GM23248 (cell line): ENCODE data around the gene ETFA. TPM values are rescaled to one million over a fixed set of nuclear protein-coding genes. Genes with fewer than 3 reads are reported as not detected.

Experiments
- DNase-seq: peaks from one replicate; pipeline ENCODE4 v3.0.0-alpha.2; 2015
- H2AFZ ChIP-seq: fragments of 200-600 bp; sonication (generic); 2 replicates; pipeline ENCODE4 v1.6.1; 2016; ENCODE audit warnings: antibody characterized with exemption
- H3F3A ChIP-seq: fragments of 200-600 bp; sonication (generic); 2 replicates; pipeline ENCODE4 v1.6.1; 2016; ENCODE audit warnings: mild to moderate bottlenecking, antibody characterized with exemption, mixed run types; ENCODE audit not compliant: insufficient read depth
- H3K27ac ChIP-seq: fragments of 200-600 bp; sonication (generic); 2 replicates; pipeline ENCODE4 v1.5.1; 2016; ENCODE audit warnings: mild to moderate bottlenecking
- H3K27me3 ChIP-seq: fragments of 200-600 bp; sonication (generic); replicated peaks from 2 replicates; pipeline ENCODE4 v1.6.1; 2016; ENCODE audit warnings: mild to moderate bottlenecking; ENCODE audit not compliant: insufficient read depth
- H3K36me3 ChIP-seq: fragments of 200-600 bp; sonication (generic); 2 replicates; pipeline ENCODE4 v1.6.1; 2016; ENCODE audit warnings: low read depth, mild to moderate bottlenecking
- H3K4me1 ChIP-seq: fragments of 200-600 bp; sonication (generic); 2 replicates; pipeline ENCODE4 v1.6.1; 2016; ENCODE audit warnings: mild to moderate bottlenecking; ENCODE audit not compliant: insufficient read depth
- H3K4me2 ChIP-seq: fragments of 200-600 bp; sonication (generic); one replicate; pipeline ENCODE4 v1.6.1; 2016; ENCODE audit warnings: mild to moderate bottlenecking; ENCODE audit not compliant: unreplicated experiment
- H3K4me3 ChIP-seq: fragments of 200-600 bp; sonication (generic); 2 replicates; pipeline ENCODE4 v1.5.1; 2016; ENCODE audit warnings: mild to moderate bottlenecking
- H3K79me2 ChIP-seq: fragments of 200-600 bp; sonication (generic); 2 replicates; pipeline ENCODE4 v1.6.1; 2016; ENCODE audit warnings: mild to moderate bottlenecking; ENCODE audit not compliant: insufficient read depth
- H3K9ac ChIP-seq: fragments of 200-600 bp; sonication (generic); 2 replicates; pipeline ENCODE4 v1.6.1; 2016; ENCODE audit warnings: mild to moderate bottlenecking
- H3K9me2 ChIP-seq: fragments of 200-600 bp; sonication (generic); 2 replicates; pipeline ENCODE4 v1.6.1; 2016; ENCODE audit warnings: mixed run types, mild to moderate bottlenecking, moderate library complexity; ENCODE audit not compliant: insufficient read depth
- H3K9me3 ChIP-seq: fragments of 200-600 bp; sonication (generic); one replicate; pipeline ENCODE4 v1.6.1; 2017; ENCODE audit warnings: low read depth
- H4K20me1 ChIP-seq: fragments of 200-600 bp; sonication (generic); 2 replicates; pipeline ENCODE4 v1.6.0; 2016; ENCODE audit not compliant: insufficient read depth
- EZH2 ChIP-seq: fragments of 200-600 bp; sonication (generic); IDR thresholded peaks from 2 replicates; pipeline ENCODE4 v1.6.1; 2018; ENCODE audit warnings: antibody characterized with exemption, mild to moderate bottlenecking; ENCODE audit not compliant: insufficient read depth, poor library complexity, severe bottlenecking
- EZH2phosphoT487 ChIP-seq: fragments of 200-600 bp; sonication (generic); IDR thresholded peaks from 2 replicates; pipeline ENCODE4 v1.6.1; 2018; ENCODE audit warnings: antibody characterized with exemption, moderate library complexity, mild to moderate bottlenecking, low read depth; ENCODE audit not compliant: insufficient read depth
- WGBS, 2 experiments: methylation state at CpG; one replicate each; pipeline ENCODE4 v1.1.6; 2015 to 2017; ENCODE audit warnings: low lambda C conversion rate in 2 of 2, low coverage in 1 of 2; ENCODE audit errors: missing lambda C conversion rate in 2 of 2; 5-methylcytosine and 5-hydroxymethylcytosine counted together
- in situ Hi-C: fragments of 300-500 bp; cut with MboI; formaldehyde crosslinking; loops from 2 replicates; pipeline ENCODE4 v1.15.0; 2020
- polyA plus RNA-seq: library from polyadenylated mRNA; unstranded; fragments of >200 nt; fragmentation: Nextera tagmentation; extraction: Ambion mirVana; gene quantifications from 2 replicates; pipeline ENCODE4 v1.2.1, GENCODE V29; 2016
- total RNA-seq: library from RNA; depleted of rRNA; stranded (reverse); fragments of >200 nt; shearing (Covaris generic); gene quantifications from 2 replicates; pipeline ENCODE4 v1.2.3, GENCODE V29; 2014

The ETFA gene
- total and polyA plus RNA-seq, 2 experiments from 2014 or later = 94.8 to 141 TPM

DNA sequence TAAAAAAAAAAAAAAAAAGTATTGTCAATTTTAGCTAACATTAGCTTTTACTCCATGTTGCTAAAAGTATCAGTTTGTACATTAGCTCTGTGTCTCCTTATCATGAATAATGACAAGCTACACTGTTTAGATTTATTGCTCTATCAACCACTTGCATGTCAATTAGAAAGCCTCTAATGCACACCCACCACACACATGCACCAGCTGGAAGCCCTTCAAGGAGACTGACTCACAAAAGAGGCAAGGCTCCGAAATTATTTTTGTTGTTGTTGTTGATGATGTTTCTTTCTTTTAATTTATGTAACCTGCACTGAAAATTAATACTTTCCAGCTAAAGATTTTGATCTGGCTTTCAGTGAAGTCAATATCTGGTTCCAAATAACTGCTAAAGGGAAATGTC is 71.5 kb downstream of the ETFA start:
- 8 to 14% methylated on average over 1 of the region's 1 CpG for WGBS, 2 experiments
- 0 out of 2 replicates have a peak, but pooled peaks cover 4% of the 10 kb centered on the region for H3F3A ChIP-seq
- no peaks in the 10 kb centered on the region for H3K9me2 ChIP-seq
- H3K79me2 ChIP-seq = no peaks in the 10 kb centered on the region
- in situ Hi-C loops = loop anchor here (25.0 kb wide), 1 partner anchor 598 kb away; no protein-coding TSS in a partner anchor
- TF ChIP-seq EZH2 (no peak), EZH2phosphoT487 (no peak)
- H3K4me3 ChIP-seq = no peak overlapping the region
- H3K36me3 ChIP-seq = peaks cover 13% of the 10 kb centered on the region
- H2AFZ ChIP-seq = no peak overlapping the region
- no peaks in the 10 kb centered on the region for H3K9me3 ChIP-seq
- DNase-seq = peak; percentile 26
- H3K27ac ChIP-seq = no peak overlapping the region
- H3K4me1 ChIP-seq = no peaks in the 10 kb centered on the region
- no peaks in the 10 kb centered on the region for H3K27me3 ChIP-seq
- H3K4me2 ChIP-seq = no peak overlapping the region
- H3K9ac ChIP-seq = no peak overlapping the region
- no peaks in the 10 kb centered on the region for H4K20me1 ChIP-seq

DNA sequence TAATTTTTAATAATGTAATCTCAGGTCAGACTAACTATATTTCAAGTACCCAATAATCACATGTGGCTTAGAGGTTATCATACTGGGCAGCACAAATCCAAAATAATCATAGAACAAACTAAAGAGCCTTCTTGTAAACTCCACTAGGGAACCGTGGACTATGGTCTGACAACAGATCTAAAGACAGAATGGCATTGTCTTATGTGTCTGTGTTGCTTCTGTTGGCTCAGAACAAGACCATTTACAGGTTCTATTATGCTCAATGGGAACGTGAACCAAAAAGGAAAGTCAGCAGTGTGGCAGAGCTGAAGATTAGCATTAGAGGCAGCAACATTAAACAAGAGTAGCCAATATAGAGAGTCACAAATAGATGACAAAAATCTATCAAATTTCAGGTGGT is 74.9 kb downstream of the ETFA start:
- H3K27me3 ChIP-seq = no peaks in the 10 kb centered on the region

DNA sequence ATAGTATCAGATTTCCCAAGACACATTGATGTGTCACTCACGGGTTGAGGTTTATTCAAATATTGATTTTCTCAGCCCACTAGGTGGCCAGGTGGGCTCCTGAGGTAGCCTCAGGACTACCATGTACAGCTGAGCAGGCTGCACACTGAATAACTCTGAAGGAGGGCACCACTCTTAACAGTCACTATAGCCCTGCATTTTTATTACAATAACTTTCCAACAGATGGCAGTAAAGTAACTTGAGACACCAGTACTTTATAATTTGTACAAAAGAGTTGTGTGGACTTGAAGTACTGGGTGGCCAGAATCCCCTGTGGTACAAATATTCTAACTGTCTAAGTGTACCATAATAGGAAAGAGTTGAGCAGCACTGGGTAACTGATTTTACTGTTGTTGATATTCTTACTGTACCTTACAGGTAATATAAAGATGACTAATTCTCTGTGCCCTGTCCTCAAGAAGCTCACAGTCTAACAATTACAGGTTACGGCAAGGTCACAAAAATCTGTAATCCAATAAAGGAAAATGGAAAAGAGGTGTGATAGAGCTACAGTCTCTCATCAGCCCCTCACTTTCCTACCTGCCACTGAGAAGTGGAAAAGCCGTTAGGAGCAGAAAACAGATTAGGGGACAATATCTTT is 76.0 kb downstream of the ETFA start:
- H3K36me3 ChIP-seq = peaks cover 6% of the 10 kb centered on the region; the same call in 1 of the 2 replicates
- H3K9ac ChIP-seq = no peak overlapping the region
- no peaks in the 10 kb centered on the region for H3K27me3 ChIP-seq
- no peak overlapping the region for H3K27ac ChIP-seq
- H4K20me1 ChIP-seq = no peaks in the 10 kb centered on the region
- H2AFZ ChIP-seq = no peak overlapping the region
- no peak overlapping the region for H3K4me2 ChIP-seq
- WGBS, 2 experiments = 71 to 77% methylated on average over 3 of the region's 3 CpGs
- in situ Hi-C loops = loop anchor here (25.0 kb wide), 1 partner anchor 602 kb away; no protein-coding TSS in a partner anchor
- TF ChIP-seq EZH2phosphoT487 = no peak
- no peak for TF ChIP-seq EZH2
- 0 out of 2 replicates have a peak, but pooled peaks cover 4% of the 10 kb centered on the region for H3F3A ChIP-seq
- peak; percentile 60 for DNase-seq
- H3K4me1 ChIP-seq = no peaks in the 10 kb centered on the region
- H3K9me2 ChIP-seq = no peaks in the 10 kb centered on the region
- H3K9me3 ChIP-seq = no peaks in the 10 kb centered on the region
- no peak overlapping the region for H3K4me3 ChIP-seq
- H3K79me2 ChIP-seq = no peaks in the 10 kb centered on the region

More for the DNA sequence above, 74.9 kb downstream of the ETFA start:
- in situ Hi-C loops = loop anchor here (25.0 kb wide), 1 partner anchor 601 kb away; no protein-coding TSS in a partner anchor
- Histone ChIP-seq H3K9me2 (no peaks in the 10 kb centered on the region), H3K36me3 (no peaks in the 10 kb centered on the region), H4K20me1 (no peaks in the 10 kb centered on the region), H3K4me2 (no peak overlapping the region), H2AFZ (no peak overlapping the region), H3K9me3 (no peaks in the 10 kb centered on the region), H3K9ac (no peak overlapping the region), H3K79me2 (no peaks in the 10 kb centered on the region), H3K4me3 (no peak overlapping the region), H3F3A (0 out of 2 replicates have a peak, but pooled peaks cover 4% of the 10 kb centered on the region), H3K4me1 (no peaks in the 10 kb centered on the region), H3K27ac (no peak overlapping the region)
- TF ChIP-seq EZH2phosphoT487 (no peak), EZH2 (no peak)
- WGBS, 2 experiments = 93 to 99% methylated on average over 2 of the region's 2 CpGs
- no peak for DNase-seq

DNA sequence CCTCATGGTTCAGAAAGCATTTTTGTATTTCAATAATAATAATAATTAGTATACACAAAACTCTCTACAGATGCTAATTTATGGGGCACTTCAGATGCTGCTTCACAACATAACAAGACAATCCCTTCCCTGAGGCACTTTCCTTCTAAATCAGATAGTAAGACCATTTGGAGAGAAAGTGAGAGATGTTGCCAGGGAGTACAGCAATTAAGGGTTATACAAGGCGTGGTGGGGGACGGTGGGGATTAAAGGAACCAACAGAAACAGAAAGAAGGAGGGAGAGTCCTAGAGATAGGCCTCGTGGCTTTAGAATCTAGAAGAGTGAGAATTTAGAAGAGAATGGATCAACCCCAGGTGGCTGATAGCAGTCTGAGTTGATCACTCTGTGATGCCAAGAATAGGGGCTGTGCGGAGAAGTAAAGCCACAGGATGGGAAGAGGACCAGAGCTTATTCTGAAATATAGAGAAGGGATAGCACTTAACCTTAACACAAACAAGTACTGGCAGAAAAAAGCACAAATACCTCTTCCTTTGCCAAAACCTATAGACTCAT is 76.9 kb downstream of the ETFA start:
- Histone ChIP-seq H3K4me2 (no peak overlapping the region), H3K27ac (no peak overlapping the region), H3K36me3 (peaks cover 6% of the 10 kb centered on the region; the same call in 1 of the 2 replicates), H3K27me3 (no peaks in the 10 kb centered on the region), H3K4me1 (no peaks in the 10 kb centered on the region), H3K9me2 (no peaks in the 10 kb centered on the region), H2AFZ (no peak overlapping the region), H3F3A (0 out of 2 replicates have a peak, but pooled peaks cover 4% of the 10 kb centered on the region), H3K79me2 (no peaks in the 10 kb centered on the region), H3K9ac (no peak overlapping the region), H3K9me3 (no peaks in the 10 kb centered on the region), H4K20me1 (no peaks in the 10 kb centered on the region), H3K4me3 (no peak overlapping the region)
- DNase-seq = no peak
- 80 to 82% methylated on average over 4 of the region's 4 CpGs for whole genome bisulfite sequencing, 2 experiments
- in situ Hi-C loops = loop anchor here (25.0 kb wide), 1 partner anchor 603 kb away; no protein-coding TSS in a partner anchor
- TF ChIP-seq EZH2phosphoT487 = no peak
